Measurements from ENCODE around the gene LY86.

DNA sequence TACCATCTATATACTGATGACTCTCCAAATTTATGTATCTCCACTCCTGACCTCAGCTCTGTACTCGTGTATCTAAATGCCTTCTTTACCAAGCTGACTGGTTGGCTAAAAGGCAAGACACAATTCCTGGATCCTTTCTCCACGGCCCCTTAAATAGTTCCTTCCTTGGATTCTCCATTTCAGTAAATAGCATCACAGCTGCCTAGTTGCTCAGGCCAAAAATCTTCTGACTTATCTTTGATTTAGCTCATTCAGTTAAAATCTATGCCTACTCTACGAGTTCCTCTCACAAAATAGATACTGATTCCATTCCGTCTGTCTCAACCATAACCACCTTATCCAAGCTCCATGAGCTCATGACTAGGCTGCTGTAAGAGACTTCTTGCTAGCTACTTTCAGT lies 49.5 kb upstream of the LY86 start:
- TF ChIP-seq, protein P1, sequence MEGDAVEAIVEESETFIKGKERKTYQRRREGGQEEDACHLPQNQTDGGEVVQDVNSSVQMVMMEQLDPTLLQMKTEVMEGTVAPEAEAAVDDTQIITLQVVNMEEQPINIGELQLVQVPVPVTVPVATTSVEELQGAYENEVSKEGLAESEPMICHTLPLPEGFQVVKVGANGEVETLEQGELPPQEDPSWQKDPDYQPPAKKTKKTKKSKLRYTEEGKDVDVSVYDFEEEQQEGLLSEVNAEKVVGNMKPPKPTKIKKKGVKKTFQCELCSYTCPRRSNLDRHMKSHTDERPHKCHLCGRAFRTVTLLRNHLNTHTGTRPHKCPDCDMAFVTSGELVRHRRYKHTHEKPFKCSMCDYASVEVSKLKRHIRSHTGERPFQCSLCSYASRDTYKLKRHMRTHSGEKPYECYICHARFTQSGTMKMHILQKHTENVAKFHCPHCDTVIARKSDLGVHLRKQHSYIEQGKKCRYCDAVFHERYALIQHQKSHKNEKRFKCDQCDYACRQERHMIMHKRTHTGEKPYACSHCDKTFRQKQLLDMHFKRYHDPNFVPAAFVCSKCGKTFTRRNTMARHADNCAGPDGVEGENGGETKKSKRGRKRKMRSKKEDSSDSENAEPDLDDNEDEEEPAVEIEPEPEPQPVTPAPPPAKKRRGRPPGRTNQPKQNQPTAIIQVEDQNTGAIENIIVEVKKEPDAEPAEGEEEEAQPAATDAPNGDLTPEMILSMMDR (IDR thresholded peaks at IDR 0.05) = no peak
- no peak for TF ChIP-seq NFIC (IDR thresholded peaks at IDR 0.05; ENCODE audit: borderline replicate concordance)
- no peak for TF ChIP-seq SMC3 (IDR thresholded peaks at IDR 0.05; ENCODE audit: low read depth, low read length)
- TF ChIP-seq EZH2phosphoT487 (IDR thresholded peaks at IDR 0.05; ENCODE audit: borderline replicate concordance, low read depth) = no peak
